HG02642 (cell line): ENCODE data around the gene GPC6.

Experiments used
- ATAC-seq: cut with Tn5 transposase; IDR thresholded peaks from one replicate; pipeline ENCODE4 v1.9.1; 2021; ENCODE audit warnings: mild to moderate bottlenecking; ENCODE audit not compliant: unreplicated experiment, poor library complexity

The GPC6 gene

DNA sequence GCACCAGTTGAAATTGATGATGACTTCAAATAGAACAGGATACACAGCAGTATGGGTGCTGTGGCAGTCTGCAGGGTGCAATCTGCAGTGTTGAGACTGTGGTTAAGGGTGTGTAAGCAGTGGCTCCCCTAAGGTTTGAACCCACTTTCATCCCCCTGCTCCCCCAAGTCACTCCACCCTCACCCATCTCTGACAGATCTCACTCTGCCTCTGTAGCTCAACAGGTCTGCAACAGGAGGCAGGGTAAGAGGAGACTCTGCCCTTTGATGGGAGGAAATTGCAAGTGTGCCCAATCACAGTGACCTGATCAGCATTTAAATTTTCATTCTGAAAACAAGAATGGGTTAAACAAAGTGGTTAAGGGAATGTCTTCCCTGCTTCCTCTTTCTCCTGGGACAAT lies 1160.4 kb downstream of the GPC6 start:
- ATAC-seq = no peak

- ATAC-seq = no peak
Measured at GRCh38 chr13:94389604-94390351, 1163.2 kb downstream of the GPC6 start.

DNA sequence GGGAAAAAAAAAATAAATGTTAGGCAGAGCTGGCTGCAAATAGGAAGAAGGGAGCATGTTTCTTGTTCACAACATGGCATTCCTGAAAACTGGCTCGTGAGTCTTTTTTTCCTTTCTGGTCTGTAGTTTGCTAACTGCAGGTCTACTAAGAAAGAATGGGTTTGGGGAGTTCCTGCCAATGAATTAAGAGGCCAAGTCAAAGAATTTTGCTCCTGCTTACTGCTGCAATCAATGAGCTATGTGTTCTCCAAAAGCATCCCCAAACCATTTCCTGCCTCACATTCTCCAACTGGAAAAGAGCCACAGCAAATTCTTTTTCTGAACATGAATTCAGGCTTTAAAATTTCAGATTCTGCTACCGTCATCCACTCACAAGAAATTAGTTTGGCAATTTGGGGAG lies 1164.3 kb downstream of the GPC6 start:
- ATAC-seq = no peak

DNA sequence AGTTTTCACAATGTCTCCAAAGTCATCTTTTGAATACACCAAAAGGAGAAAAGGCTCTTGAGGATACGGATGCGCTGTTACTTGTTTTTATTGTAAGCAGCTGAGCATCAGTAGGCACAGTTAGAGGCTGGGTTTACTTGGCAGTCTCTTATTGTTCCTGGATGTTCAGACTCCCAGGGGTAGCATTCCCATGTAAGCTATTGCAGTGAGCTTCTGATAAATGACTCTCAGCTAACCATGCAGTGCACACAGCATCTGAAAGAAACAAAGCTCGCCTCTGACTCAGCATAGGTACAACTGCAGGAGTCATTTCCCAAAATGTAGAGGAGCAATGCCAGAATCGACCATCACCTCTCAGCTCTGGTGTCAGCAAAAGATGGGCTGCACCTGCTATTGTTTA lies 1168.1 kb downstream of the GPC6 start:
- no peak for ATAC-seq

- ATAC-seq = no peak
Measured at GRCh38 chr13:94395860-94396259, 1169.3 kb downstream of the GPC6 start.

- no peak for ATAC-seq
Measured at GRCh38 chr13:94399812-94400211, 1173.2 kb downstream of the GPC6 start.

- no peak for ATAC-seq
Measured at GRCh38 chr13:94400874-94401273, 1174.3 kb downstream of the GPC6 start.

- no peak for ATAC-seq
Measured at GRCh38 chr13:94408314-94409036, 1181.9 kb downstream of the GPC6 start.

GRCh38 chr13:94411747-94412146 lies 1185.1 kb downstream of the GPC6 start:
- no peak for ATAC-seq

DNA sequence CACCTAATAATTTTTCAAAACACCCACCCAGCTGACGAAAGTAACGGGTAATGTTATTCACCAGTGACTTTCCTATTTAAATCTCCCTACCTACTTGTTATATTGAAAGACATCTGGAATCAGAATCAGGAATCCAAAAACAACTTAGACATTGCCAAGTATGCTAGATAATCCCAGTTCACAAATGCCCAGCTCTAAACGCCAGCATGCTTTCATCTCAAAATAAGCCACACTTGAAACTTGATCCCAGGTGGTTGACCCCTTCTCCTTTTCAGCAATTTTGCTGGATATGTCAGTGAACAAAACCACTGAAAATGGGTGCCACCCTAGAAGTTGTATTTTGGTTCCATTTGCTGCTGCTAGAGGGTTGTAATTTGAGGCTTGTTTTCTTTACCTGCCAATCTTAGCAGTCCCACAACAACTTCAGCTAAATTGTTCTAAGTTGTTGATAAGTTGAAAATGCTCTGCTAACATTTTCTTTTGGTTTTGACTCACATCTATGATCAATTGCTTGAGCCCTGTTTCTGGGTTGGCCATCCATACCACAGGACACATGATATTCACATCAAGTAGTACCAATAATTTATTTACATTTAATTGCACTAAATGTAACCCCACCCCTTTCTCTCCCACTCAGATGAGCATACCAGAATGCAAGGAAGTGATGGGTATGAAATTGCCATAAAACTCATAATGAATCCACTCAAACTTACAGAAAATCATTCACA lies 1186.4 kb downstream of the GPC6 start:
- ATAC-seq = no peak

DNA sequence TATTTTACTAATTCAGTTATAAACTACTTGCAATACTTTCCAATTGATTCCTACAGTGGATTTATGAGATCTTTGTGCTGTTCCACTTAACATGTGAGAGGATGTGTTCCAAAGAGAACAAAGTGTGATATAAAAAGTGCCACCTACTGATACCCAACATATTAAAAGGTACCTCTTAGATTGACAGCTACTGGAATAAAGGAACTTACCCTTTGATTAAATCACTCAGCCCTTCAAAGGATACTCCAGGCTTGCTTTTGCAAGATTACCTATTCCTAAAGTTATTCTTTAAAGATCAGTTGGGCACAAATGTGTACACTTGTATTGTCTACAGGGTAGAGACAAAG lies 1187.0 kb downstream of the GPC6 start:
- ATAC-seq = no peak

DNA sequence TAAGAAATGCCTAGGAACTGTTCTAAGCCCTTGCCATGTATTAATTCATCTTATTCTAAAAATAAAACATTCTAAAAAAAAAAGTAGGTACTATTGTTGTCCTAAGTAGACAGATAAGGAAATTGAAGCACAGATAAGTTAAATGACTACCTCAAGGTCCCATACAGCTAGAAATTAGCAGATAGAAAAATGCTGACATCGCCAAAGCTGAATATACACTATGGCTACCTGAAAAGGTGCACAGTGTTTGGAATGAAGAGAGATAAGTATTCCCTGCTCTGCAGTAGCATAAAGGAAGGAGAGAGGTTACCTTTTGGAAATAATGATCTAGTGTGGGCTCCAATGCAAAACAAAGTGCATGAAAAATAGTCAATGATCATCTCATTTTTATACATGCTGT lies 1187.5 kb downstream of the GPC6 start:
- ATAC-seq = no peak

- no peak for ATAC-seq
Measured at GRCh38 chr13:94414708-94415107, 1188.1 kb downstream of the GPC6 start.

- no peak for ATAC-seq
Measured at GRCh38 chr13:94415500-94416237, 1189.1 kb downstream of the GPC6 start.

DNA sequence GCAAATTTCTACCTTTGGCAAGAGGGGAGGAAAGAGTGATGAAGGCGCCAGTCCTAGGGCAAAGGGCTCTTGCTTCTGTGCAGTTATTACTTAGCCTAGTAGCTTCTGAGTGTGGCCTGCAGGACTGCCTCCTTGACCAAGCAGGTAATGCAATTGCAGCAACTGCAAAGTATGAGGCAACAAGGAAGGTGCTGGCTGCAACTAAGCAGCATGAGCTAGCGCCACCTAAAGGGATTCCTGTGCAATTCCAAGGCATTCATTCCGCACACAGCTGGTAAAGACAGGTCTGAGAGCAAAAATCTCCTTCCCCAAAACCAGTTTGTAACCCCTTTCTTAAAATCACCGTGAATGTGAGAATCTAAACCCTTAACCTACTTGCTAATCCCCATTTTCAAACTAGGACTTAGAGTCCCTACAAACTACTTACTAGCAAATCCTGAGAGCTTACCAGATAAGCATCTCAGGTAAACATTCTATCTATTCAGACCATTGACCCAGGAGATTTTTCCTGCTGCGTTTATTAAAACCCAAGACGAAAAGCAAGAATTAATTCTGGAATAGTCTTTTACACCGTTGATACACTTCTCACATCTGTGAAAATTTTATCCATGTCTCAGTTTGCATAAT lies 1190.0 kb downstream of the GPC6 start:
- no peak for ATAC-seq

- ATAC-seq = no peak
Measured at GRCh38 chr13:94417294-94417693, 1190.7 kb downstream of the GPC6 start.

GRCh38 chr13:94419304-94419924 lies 1192.8 kb downstream of the GPC6 start:
- peak; percentile 76 for ATAC-seq

DNA sequence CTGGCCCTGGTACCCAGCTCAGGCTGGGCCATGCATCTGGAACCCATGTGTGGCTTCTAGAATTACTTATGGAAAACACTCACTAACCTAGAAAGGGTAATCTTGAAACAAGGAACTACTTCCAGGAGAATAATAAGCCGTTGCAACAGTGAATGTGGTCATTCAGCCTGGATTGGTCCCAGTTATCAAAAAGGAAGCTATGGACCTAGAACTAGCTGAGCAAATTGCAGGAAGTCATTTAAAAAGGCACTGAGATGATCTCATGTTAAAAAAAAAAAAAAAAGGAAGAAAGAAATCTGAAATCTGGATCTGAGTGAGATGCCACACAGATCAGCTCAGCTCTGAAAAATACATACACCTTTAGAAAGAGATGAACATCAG lies 1193.3 kb downstream of the GPC6 start:
- ATAC-seq = no peak

DNA sequence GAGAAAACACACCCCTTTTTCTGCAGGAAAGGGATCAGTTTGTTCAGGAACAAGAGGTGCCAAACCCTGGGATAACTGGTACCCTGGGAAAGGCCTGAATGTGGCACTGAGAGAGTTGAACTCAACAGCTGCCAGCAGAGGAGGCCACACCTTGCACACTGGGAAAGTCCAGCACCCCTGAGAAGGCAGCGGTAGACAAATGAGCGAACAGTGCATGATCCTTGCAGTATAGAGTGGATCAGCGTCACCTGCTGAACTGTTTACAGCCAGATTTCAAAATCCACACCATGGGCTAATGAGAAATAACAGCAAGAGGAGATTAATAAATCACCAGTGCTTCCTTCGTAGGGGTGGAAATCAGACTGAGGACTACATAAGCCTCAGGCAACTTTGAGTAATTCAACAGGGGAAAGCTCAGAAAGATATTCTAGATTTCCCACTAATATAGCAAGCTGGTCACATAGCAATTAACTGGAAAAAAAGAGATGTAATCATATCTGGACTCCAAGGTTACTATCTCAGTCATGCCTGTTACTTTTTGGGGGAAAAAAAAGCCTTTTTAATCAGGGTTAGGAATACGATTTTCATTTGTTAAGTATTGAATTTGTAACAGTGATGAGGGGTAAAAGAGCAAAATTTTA lies 1200.8 kb downstream of the GPC6 start:
- no peak for ATAC-seq
